PC-3 (cell line): ENCODE data around the gene ARHGAP26.

Source experiments
- CTCF ChIP-seq: fragments of 300-600 bp; sonication (generic); conservative IDR thresholded peaks from 2 replicates; pipeline ENCODE4 v1.5.1; 2017; ENCODE audit warnings: antibody characterized with exemption, low read depth, mild to moderate bottlenecking, low read length
- EZH2 ChIP-seq: fragments of 300-600 bp; sonication (generic); IDR thresholded peaks from one replicate; pipeline ENCODE4 v1.6.1; 2017; ENCODE audit warnings: antibody characterized with exemption, mild to moderate bottlenecking, low read length; ENCODE audit not compliant: unreplicated experiment

- no peak for TF ChIP-seq CTCF
- no peak for TF ChIP-seq EZH2
These were observed 304.3 kb downstream of the ARHGAP26 start for GRCh38 chr5:143074414-143074996.
